Lung (tissue), 12 donors: ENCODE results near the gene CEP104. TPM values are rescaled to one million over a fixed set of nuclear protein-coding genes. Genes with fewer than 3 reads are reported as not detected.

Source experiments
- ATAC-seq: fragments of 200-7000 bp; cut with Tn5 transposase; one replicate; pipeline ENCODE4 v1.9.1; 2020; ENCODE audit warnings: moderate number of reproducible peaks; ENCODE audit not compliant: insufficient read depth, low FRiP score
- DNase-seq, 3 donors: peaks; one replicate each; pipeline ENCODE4 v3.0.0-alpha.2; 2013 to 2017
- H3K27ac ChIP-seq, 2 donors: one replicate each; pipeline ENCODE4 v1.5.1; 2013; ENCODE audit warnings: mild to moderate bottlenecking in 2 of 2, moderate library complexity in 2 of 2, control low read depth in 1 of 2, inconsistent platforms in 1 of 2, low read depth in 1 of 2, low read length in 1 of 2
- H3K27me3 ChIP-seq, 3 donors: one replicate each; pipeline ENCODE4 v1.5.1; 2013; ENCODE audit warnings: low read length in 2 of 3; ENCODE audit not compliant: control insufficient read depth in 3 of 3, insufficient read depth in 3 of 3
- H3K36me3 ChIP-seq, 4 donors: one replicate each; pipeline ENCODE4 v1.5.1; 2013; ENCODE audit warnings: low read length in 4 of 4, mild to moderate bottlenecking in 1 of 4, moderate library complexity in 1 of 4; ENCODE audit not compliant: control insufficient read depth in 4 of 4, insufficient read depth in 4 of 4
- H3K4me1 ChIP-seq, 5 donors: one replicate each; pipeline ENCODE4 v1.5.1; 2013; ENCODE audit warnings: low read length in 5 of 5, mild to moderate bottlenecking in 2 of 5, moderate library complexity in 1 of 5; ENCODE audit not compliant: control insufficient read depth in 5 of 5, insufficient read depth in 5 of 5
- H3K4me3 ChIP-seq: one replicate; pipeline ENCODE4 v1.5.1; 2013; ENCODE audit warnings: mild to moderate bottlenecking, control low read depth, moderate library complexity
- H3K9ac ChIP-seq, 2 donors: one replicate each; pipeline ENCODE4 v1.5.1; 2013; ENCODE audit warnings: low read length in 2 of 2, control low read depth in 1 of 2; ENCODE audit not compliant: insufficient read depth in 1 of 2
- H3K9me3 ChIP-seq, 4 donors: one replicate each; pipeline ENCODE4 v1.5.1; 2013; ENCODE audit warnings: low read length in 3 of 4, mild to moderate bottlenecking in 1 of 4, moderate library complexity in 1 of 4; ENCODE audit not compliant: control insufficient read depth in 4 of 4, insufficient read depth in 3 of 4
- CTCF ChIP-seq: IDR thresholded peaks from 2 replicates; pipeline ENCODE4 v1.5.1; 2012; ENCODE audit warnings: mild to moderate bottlenecking; ENCODE audit errors: control extremely low read depth, extremely low read depth
- WGBS, 2 donors: extraction: QIAGEN DNeasy Blood & Tissue Kit; methylation state at CpG; one replicate each; pipeline ENCODE4 v1.1.7; 2013; 5-methylcytosine and 5-hydroxymethylcytosine counted together
- polyA plus RNA-seq, 2 donors: library from polyadenylated mRNA; stranded (reverse); fragments of 200-250 nt; gene quantifications; one replicate each; pipeline ENCODE4 v1.2.1, GENCODE V29; 2013
- total RNA-seq, 2 donors: library from RNA; depleted of rRNA in 1 of 2; stranded (reverse); fragments of >200 nt in 1 of 2; gene quantifications; one replicate each; pipeline ENCODE4 v1.2.1, GENCODE V29; 2014 to 2021
- donor health status: control.
- donor health status: control.
- donor health status: Bipolar disorder and iron deficiency.
- donor health status: healthy.
- donor health status: DM: yes; HTN: yes; CAD: no.

CEP104 gene
- total and polyA plus RNA-seq, 4 donors = 8.9 to 56.5 (median 25.5) TPM

- no peak for TF ChIP-seq CTCF
- WGBS, 2 donors = 85 to 89% methylated on average over 15 of the region's 15 CpGs
Observed at GRCh38 chr1:3852711-3853485, 4.1 kb downstream of the CEP104 start.

GRCh38 chr1:3852091-3852490 lies 4.9 kb downstream of the CEP104 start:
- ATAC-seq = no peak
- Histone ChIP-seq H3K9ac (no peak overlapping the region), H3K27ac (no peak overlapping the region), H3K27me3 (no peaks in the 10 kb centered on the region), H3K36me3 (peaks cover 3 to 19% (median 13%) of the 10 kb centered on the region in 4 donors), H3K9me3 (peaks cover 0 to 2% (median 0%) of the 10 kb centered on the region in 4 donors), H3K4me1 (peaks cover 4 to 11% (median 6%) of the 10 kb centered on the region in 5 donors), H3K4me3 (no peak overlapping the region)
- DNase-seq = no peak
- WGBS, 2 donors = 90 to 94% methylated on average over 12 of the region's 12 CpGs
- TF ChIP-seq CTCF = no peak

More at GRCh38 chr1:3852711-3853485, 4.1 kb downstream of the CEP104 start:
- H3K9me3 ChIP-seq = peaks cover 0 to 2% (median 0%) of the 10 kb centered on the region in 4 donors
- ATAC-seq (no peak), DNase-seq (no peak)
- no peak overlapping the region for H3K9ac ChIP-seq
- H3K4me3 ChIP-seq = no peak overlapping the region
- no peak overlapping the region for H3K27ac ChIP-seq
- H3K36me3 ChIP-seq = peaks cover 0 to 18% (median 12%) of the 10 kb centered on the region in 4 donors
- peaks cover 4 to 13% (median 6%) of the 10 kb centered on the region in 5 donors for H3K4me1 ChIP-seq
- no peaks in the 10 kb centered on the region for H3K27me3 ChIP-seq

- Histone ChIP-seq H3K4me1 (peaks cover 4 to 11% (median 6%) of the 10 kb centered on the region in 5 donors), H3K36me3 (peaks cover 7 to 20% (median 14%) of the 10 kb centered on the region in 4 donors)
Observed at GRCh38 chr1:3851292-3851691, 5.7 kb downstream of the CEP104 start.

More at GRCh38 chr1:3851292-3851691, 5.7 kb downstream of the CEP104 start:
- H3K9me3 ChIP-seq = peaks cover 0 to 2% (median 0%) of the 10 kb centered on the region in 4 donors
- H3K9ac ChIP-seq = no peak overlapping the region
- no peak overlapping the region for H3K27ac ChIP-seq
- ATAC-seq (no peak), DNase-seq (no peak)
- H3K4me3 ChIP-seq = no peak overlapping the region
- TF ChIP-seq CTCF = no peak
- H3K27me3 ChIP-seq = no peaks in the 10 kb centered on the region
- 96% methylated on average over 6 of the region's 6 CpGs for WGBS, 2 donors
